IPS-18c (cell line): ENCODE data around the gene NAALADL1.
"Not testable (repeated sequence)": the region's sequence is repeated elsewhere in the genome, so short reads cannot be mapped to it uniquely, and the experiment has no call there.

Experiments
- H3K4me3 ChIP-seq: 2 replicates; pipeline ENCODE4 v1.7.0; 2013; ENCODE audit warnings: low read depth, mild to moderate bottlenecking, low read length, moderate library complexity; ENCODE audit not compliant: insufficient read depth
- H3K9me3 ChIP-seq: one replicate; pipeline ENCODE4 v1.6.1; 2013; ENCODE audit warnings: mild to moderate bottlenecking, low read length, moderate library complexity; ENCODE audit not compliant: control insufficient read depth, insufficient read depth

The NAALADL1 gene

GRCh38 chr11:65035579-65035978, 22.8 kb downstream of the NAALADL1 start:
- Histone ChIP-seq H3K4me3 (no peak overlapping the region), H3K9me3 (no peaks in the 10 kb centered on the region)

GRCh38 chr11:65034423-65034822, 23.9 kb downstream of the NAALADL1 start:
- Histone ChIP-seq H3K9me3 (no peaks in the 10 kb centered on the region), H3K4me3 (no peak overlapping the region)

GRCh38 chr11:65032216-65032615, 26.1 kb downstream of the NAALADL1 start:
- no peak overlapping the region for H3K4me3 ChIP-seq
- no peaks in the 10 kb centered on the region for H3K9me3 ChIP-seq

GRCh38 chr11:65027213-65028067, 30.9 kb downstream of the NAALADL1 start, which contains the start of gene SNX15:
Gene SNX15, plus strand, starts transcription at chr11:65027439. Its CDS starts 99 bp downstream, at chr11:65027538.
- Histone ChIP-seq H3K9me3 (no peaks in the 10 kb centered on the region), H3K4me3 (peak within 1 kb of the TSS; percentile 71)

GRCh38 chr11:65026810-65027209, 31.5 kb downstream of the NAALADL1 start:
- H3K4me3 ChIP-seq = peak overlapping the region; percentile 71; the same call in 1 of the 2 replicates

GRCh38 chr11:65023502-65023901, 34.9 kb downstream of the NAALADL1 start:
- not testable (repeated sequence) for H3K4me3 ChIP-seq, H3K9me3 ChIP-seq

More at GRCh38 chr11:65026810-65027209, 31.5 kb downstream of the NAALADL1 start:
- no peaks in the 10 kb centered on the region for H3K9me3 ChIP-seq

GRCh38 chr11:65021509-65021908, 36.8 kb downstream of the NAALADL1 start:
- no peaks in the 10 kb centered on the region for H3K9me3 ChIP-seq
- H3K4me3 ChIP-seq = no peak overlapping the region

- H3K4me3 ChIP-seq = no peak overlapping the region
- H3K9me3 ChIP-seq = no peaks in the 10 kb centered on the region
These were observed 37.4 kb downstream of the NAALADL1 start for GRCh38 chr11:65021003-65021402.

- H3K4me3 ChIP-seq = no peak overlapping the region
- no peaks in the 10 kb centered on the region for H3K9me3 ChIP-seq
These were observed 38.5 kb downstream of the NAALADL1 start for GRCh38 chr11:65019824-65020223.

GRCh38 chr11:65017937-65018336, 40.4 kb downstream of the NAALADL1 start:
- no peak overlapping the region for H3K4me3 ChIP-seq
- H3K9me3 ChIP-seq = no peaks in the 10 kb centered on the region

- Histone ChIP-seq H3K9me3 (no peaks in the 10 kb centered on the region), H3K4me3 (no peak overlapping the region)
These were observed 41.6 kb downstream of the NAALADL1 start for GRCh38 chr11:65016705-65017104.

- H3K4me3 ChIP-seq = peak overlapping the region; percentile 80
- H3K9me3 ChIP-seq = no peaks in the 10 kb centered on the region
These were observed 43.6 kb downstream of the NAALADL1 start for GRCh38 chr11:65014726-65015227.

- Histone ChIP-seq H3K9me3 (no peaks in the 10 kb centered on the region), H3K4me3 (peak within 1 kb of the TSS; percentile 80)
These were observed 44.2 kb downstream of the NAALADL1 start, which contains the start of gene ARL2 for GRCh38 chr11:65013888-65014725. Gene ARL2, plus strand, starts transcription at chr11:65014160. Its CDS starts 48 bp downstream, at chr11:65014208.

GRCh38 chr11:65013130-65013887, 45.0 kb downstream of the NAALADL1 start:
- Histone ChIP-seq H3K4me3 (peak overlapping the region; percentile 80), H3K9me3 (no peaks in the 10 kb centered on the region)

GRCh38 chr11:65008873-65009272, 49.5 kb downstream of the NAALADL1 start:
- H3K9me3 ChIP-seq = no peaks in the 10 kb centered on the region
- no peak overlapping the region for H3K4me3 ChIP-seq

- Histone ChIP-seq H3K4me3 (no peak overlapping the region), H3K9me3 (no peaks in the 10 kb centered on the region)
These were observed 50.3 kb downstream of the NAALADL1 start for GRCh38 chr11:65008016-65008415.

- not testable (repeated sequence) for H3K4me3 ChIP-seq, H3K9me3 ChIP-seq
These were observed 54.4 kb downstream of the NAALADL1 start for GRCh38 chr11:65003968-65004367.
